ENCODE data around the gene USH2A.

- TF ChIP-seq CTCF (IDR thresholded peaks at IDR 0.05) (no peak), POLR2A (IDR thresholded peaks at IDR 0.05) (no peak), POLR2AphosphoS5 (IDR thresholded peaks at IDR 0.05) (no peak), EP300 (IDR thresholded peaks at IDR 0.05) (no peak)
These were observed 669.1 kb downstream of the USH2A start for GRCh38 chr1:215754112-215754511.
